AG20443 (cell line): ENCODE measurements around the gene SLC7A5.
"Not testable (repeated sequence)": the region's sequence is repeated elsewhere in the genome, so short reads cannot be mapped to it uniquely, and the experiment has no call there.

ENCODE experiments used
- DNase-seq: peaks from one replicate; pipeline ENCODE4 v3.0.0; 2012; ENCODE audit warnings: low spot score, mixed read lengths

SLC7A5 gene

DNA sequence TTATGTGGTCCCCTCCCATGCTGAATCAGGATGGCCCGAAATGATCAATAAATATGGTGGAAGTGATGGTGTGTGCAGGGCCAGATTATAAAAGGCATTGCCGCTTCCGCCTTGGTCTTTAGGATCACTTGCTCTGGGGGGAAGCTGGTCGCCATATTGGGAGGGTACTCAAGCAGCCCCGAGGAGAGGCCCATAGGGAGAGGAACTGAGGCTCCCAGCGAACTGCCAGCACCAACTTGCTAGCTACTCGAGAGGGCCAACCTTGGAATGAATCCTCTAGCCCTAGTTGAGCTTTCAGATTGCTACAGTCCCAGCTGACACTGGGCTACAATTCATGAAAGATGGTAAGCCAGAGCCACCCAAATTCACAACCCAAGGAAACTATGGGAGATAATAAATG is 19.0 kb upstream of the SLC7A5 start:
- not testable (repeated sequence) for DNase-seq

DNA sequence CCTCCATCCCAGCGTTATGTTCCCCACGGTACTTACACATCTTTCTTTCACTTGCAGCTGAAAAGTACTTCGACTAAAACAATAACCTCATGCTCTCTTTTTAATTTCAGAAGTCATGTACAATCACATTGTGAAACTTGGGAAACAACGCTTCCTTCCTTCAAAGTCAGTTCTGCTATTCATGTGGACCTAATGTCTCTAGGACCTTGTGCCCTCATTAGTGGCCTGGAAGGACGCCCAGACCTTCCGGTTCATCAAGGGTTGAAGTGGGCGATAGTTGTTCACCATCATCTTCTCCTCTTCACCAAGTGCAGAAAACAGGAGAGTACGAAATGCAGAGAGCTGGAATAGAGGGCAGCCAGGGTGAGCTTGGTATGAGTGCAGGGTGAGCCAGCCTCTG is 18.6 kb upstream of the SLC7A5 start:
- not testable (repeated sequence) for DNase-seq

DNA sequence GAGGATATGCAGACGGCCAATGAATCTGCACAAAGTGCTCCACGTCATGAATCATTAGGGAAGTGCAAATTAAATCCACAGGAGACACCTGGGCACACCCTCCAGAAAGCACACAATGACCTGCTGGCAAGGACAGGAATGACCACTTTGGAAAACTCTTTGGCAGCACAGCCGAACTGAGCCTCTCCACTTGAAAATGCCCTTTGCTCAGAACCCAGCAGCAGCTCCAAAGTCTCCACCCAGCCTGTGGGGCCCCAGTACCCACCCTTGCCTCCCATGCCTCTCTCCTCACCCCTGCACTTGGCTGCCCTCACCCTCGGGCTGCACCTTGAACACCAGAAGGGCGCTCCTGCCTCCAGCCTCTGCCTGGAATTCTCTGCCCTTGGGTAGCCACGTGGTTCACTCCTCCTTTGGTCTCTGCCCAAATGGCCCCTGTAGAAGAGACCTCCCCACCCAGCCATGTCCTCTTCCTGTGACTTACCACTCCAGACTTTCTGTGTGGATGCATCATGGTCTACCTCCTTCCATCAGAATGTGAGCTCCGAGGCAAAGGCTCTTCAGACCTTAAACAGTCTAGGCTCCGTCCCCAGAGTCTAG is 16.2 kb upstream of the SLC7A5 start:
- not testable (repeated sequence) for DNase-seq

DNA sequence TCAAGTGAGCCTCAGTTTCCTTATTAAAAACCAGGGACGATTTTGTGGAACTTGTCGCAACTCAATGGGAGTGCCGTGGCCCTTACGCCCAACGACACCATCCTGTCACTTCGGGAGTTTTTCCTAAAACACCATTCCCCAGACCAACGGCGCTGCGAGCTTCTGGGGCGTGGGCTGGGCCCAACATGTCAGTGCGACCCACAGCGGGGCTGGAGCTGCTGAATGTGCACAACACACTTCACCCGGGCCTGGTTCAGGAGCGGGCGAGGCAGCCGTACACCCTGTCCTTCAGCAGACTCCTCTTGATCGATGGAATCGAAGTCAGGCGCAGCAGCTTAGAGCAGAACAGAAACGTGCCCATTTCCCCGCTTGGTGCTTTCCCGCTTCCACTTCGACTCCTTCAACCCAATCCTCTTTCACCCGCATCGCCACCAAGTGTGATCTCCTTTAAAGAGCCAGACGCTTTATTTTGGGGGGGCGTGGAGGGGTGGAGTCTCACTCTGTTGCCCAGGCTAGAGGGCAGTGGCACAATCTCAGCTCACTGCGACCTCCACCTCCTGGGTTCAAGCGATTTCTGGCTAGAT is 13.2 kb upstream of the SLC7A5 start:
- DNase-seq: no peak

DNA sequence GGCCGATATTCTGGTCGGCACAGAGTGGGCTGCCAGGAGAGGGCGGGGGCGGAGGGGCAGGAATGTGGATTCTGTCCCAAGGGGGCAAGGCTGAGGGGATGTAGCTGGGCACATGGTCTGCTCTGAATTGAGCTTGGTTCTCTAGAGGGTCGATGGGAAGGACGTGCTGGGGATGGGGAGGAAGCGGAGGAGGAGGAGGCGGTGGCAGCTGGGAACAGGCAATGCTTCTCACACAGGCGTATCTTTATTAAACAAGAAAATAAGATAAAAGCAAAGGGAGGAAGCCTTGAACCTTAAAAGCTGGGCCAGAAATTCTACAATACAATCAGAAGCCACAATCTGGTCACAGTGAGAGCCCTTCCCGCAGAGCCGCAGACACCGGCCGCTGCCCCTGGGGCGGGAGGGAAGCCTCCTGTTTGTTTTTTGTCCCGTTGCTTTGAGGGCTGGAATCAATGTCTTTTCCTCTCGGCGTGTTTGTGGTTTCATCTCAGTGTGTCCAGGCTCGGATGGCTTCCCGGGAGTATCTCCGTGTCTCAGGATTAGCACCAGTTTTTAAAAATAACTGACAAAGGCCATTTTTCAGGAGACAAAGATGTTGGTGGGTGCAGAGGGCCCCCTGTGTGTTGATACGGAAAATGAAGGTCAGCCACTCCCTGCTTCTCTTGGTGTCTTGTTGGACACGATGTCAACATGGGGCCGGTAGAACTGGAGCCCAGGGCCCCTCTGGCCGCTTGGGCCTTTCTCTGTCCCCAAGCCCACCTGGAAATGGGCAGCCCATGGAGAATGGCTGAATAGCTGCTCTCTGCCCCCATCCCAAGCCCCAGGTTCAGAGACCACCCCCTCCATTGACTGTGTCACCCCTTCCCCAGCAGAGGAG is 12.3 kb upstream of the SLC7A5 start:
- no peak for DNase-seq

DNA sequence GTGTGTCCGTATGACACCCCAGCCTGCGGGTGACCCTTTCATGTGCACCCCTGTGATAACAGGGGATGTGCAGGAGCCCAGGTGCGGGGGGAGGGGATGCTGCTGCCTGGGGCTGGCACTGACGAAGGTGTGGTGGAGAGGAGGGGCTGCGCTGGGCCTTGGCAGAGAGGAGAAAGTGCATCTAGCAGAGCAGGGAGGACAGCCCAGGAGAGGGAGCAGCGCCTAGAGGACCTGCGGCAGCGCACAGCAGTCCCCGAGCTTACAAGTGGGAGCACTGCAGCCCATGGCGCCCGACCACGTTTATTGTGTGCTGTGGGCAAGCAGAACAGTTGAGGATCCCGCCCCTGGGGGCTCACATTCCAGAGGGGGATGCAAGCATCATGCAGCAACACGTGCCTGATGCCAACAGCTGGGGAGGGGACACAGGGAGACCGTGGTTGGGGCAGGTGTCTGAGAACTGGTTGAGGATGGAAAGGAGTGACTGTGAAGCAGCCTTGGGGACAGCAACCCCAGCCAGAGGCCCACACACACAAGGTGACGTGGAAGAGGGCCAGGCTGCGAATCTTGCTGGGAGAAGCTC is 10.9 kb upstream of the SLC7A5 start:
- no peak for DNase-seq

DNA sequence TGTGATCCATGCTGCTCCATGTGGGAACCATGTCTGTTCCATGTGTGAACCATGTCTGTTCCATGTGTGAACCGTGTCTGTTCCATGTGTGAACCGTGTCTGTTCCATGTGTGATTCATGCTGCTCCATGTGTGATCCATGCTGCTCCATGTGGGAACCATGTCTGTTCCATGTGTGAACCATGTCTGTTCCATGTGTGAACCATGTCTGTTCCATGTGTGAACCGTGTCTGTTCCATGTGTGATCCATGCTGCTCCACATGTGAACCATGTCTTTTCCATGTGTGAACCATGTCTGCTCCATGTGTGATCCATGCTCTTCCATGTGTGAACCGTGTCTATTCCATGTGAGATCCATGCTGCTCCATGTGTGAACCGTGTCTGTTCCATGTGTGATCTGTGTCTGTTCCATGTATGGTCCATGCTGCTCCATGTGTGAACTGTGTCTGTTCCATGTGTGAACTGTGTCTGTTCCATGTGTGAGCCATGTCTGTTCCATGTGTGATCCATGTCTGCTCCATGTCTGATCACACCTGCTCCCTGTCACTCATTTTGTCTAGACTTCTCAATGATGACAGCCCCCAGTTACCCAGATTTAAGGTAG is 10.2 kb upstream of the SLC7A5 start:
- not testable (repeated sequence) for DNase-seq

DNA sequence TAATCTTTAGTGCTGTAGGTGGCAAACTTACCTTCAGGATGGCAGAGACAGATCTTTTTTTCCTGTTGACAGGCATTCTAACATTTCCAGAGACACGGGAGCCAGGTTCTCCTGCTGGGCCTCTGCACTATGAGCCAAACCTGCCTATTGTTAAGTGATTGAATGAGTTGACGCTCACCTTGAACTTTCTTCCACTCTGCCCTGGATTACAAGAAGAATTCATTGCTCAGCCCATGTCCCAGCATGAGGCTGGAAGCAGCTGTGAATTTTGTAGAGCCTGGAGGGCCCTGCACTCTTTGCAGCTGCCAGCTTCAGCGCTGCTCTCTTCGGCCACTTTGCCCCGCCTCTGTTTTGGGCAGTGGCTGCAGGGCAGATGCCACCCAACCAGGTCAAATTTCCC is 9.4 kb upstream of the SLC7A5 start:
- DNase-seq: no peak

DNA sequence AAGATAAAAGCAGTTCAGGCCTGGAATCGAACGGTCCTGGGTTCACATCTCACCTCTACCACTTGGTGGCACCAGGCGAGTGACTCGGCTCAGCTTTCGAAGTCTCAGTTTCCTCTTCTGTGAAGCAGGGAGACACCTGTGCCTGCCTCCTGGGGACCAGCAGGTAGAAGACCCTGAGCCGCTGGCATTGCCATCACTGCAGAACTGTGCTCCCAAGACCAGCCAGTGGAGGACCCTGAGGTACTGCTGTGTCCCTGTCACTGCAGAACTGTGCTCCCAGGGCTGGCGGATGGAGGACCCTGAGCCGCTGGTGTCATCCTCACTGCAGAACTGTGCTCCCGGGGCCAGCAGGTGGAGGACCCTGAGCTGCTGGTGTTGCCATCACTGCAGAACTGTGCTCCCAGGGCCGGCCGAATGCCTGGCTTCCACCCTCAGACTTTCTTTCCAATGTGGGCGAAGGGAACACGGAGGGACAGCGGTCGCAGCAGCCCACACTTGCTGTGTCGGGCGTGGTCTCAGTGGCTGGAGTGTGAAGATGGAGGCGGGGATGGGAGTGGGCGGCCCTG is 8.7 kb upstream of the SLC7A5 start:
- DNase-seq: no peak

DNA sequence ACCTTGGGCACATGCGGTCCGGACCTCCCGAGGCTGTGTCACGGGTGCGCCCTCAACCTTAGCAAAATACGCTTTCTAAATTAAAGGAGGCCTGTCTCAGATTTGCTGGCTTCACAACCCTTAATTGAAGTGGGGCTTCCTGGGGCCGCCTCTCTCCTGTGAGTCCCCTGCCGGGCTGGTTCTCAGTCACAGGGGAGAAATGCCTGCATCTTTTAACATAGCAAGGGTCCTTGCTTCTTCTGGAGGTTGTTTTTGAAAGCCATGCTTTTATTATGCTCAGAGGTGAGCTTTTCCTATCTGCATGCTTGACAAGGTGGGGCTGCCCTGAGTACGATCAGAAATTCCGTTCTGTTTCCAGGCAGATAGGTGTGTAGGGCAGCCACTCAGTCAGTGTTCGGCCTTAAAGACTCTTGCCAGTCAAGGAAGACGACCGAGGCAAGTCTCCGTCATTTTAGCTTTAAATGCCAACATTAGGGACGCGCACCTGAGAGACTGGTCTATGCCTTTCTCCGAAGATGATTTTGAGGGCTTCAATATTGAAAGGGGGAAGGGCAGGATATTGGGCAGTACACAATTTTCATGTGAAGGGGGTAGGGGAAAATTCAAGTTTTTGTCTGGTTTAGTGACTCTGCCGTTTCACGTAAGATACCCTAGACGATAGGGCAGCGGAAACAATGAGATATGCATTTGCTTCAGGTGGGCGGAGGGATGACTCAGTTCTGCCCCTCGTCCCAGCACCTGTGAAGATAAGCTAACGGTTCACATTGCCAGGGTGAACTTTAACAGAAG is 5.5 kb upstream of the SLC7A5 start:
- no peak for DNase-seq

DNA sequence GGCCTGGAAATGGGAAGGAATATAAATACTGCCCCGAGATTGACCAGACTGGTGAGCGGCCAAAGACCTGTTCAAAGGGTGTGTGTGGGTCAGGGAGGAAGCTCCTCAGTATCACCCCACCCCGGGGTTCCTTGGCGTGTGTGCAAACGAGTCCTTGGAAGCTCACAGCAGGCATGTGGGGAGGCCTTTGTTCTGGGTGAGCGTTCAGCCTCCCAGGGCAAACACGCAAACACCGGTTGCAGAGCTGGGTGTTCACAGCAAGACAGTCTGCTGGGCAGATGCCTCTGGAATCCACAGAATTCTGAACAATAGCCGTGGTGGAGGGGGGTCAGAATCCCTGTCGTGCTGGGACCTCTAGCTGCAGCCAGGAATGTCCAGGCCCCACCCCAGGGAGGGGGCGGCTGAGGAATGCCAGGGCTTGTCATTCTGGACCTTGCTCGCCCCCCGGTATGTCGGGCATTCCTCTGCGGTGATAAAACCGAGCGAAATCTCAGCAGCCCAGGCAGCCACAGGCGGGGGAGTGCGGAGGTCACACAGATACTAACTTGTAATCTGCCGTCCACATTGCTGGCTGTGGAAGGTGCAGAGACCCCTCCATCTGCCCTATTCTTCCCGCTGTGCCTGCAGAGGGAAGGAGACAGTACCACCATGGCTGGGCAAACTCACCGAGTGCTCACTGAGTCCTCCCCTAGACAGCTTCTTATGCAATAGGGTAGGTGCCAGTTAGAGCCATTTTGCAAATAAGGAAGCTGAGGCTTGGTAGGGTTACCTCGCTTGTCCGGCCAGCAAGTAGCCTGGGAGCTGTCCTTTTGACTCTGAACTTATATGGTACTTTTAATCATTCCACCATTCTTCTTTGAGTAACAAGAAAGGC is 1.3 kb upstream of the SLC7A5 start:
- peak; percentile 56 for DNase-seq

DNA sequence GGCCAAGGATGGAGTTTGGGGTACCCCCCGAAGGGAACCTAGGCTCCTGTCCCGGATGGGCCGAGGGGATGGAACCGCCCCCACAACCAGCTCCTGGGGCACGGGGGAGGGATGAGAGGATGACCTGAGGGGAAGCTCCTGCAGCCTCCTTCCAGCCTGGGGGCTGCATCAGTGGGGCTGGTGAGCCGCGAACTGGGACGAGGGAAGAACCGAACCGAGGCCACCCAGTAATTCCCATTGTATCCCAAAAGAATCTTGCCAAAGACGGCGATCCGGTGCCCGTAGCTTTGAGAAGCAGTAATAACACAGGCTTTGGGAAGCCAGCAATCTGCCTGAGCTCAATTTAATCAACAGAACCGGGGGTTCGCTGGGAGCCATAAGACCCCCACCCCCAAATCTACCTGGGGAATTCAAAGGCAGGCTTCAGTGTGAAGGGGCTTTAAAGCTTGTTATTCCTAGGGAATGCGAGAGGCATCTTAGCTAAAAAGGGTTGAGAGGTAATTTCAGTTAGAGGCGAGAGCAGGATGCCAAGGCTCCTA is 641 bp upstream of the SLC7A5 start:
- DNase-seq: not testable (repeated sequence)

DNA sequence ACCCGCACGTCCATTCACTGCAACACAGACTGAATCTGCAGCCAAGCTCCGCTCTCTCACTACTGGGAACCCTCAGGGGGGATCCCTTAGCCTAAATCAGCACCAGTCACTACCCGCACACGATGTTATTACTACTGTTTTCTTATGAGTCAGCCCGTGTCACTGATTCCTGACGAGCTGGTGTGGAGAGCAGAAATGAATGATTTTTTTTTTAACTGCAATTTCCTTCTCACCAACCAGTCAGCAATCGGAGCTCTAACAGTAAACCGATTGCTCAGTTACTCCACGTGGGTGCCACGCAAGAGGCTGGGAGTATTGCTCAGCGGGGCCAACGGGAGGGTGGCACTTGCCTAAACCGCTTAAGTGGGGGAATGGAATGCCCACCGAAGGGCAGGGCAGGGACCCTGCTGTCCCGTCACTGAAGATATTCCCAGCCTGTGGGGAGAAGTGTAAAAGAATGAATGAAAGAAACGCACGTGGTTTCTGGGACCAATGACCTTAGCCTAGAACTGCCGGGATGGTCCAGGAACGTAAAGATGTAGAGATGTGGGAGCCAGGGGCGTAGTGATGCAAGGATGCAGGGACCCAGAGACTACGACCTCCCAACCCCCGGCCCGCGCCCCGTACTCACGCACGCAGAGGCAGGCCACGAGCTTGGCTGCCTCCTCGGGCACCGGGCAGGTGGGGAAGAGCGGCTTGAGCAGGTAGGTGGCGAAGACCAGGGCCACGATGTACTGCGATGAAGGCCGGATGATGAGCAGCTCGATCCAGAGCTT is 865 bp downstream of the SLC7A5 start:
- DNase-seq: peak; percentile 31

DNA sequence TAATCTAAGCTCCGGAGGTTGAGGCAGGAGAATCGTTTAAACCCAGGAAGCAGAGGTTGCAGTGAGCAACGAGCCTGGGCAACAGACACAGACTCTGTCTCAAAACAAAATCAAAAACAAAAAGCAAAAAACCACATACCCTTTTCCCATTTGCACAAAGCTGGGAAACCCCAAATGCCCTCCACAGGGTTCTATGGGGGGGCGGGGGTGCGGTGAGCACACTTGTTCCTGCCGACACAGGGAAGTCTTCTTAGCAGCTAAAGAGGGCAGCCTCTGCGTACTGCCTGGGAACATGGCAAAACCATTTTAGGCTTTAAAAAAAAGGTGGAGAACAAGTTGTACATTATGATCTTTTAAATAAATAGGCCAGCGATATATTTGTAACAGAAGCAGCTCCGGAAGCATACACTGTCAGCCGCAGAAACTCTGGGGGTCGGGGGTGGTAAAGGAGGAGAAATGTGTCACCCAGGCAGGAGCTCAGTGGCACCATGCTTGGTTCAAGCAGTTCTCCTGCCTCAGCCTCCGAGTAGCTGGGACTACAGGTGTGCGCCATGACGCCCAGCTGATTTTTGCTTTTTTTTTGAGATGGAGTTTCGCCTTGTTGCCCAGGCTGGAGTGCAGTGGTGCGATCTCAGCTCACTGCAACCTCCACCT is 3.3 kb downstream of the SLC7A5 start:
- DNase-seq: not testable (repeated sequence)

DNA sequence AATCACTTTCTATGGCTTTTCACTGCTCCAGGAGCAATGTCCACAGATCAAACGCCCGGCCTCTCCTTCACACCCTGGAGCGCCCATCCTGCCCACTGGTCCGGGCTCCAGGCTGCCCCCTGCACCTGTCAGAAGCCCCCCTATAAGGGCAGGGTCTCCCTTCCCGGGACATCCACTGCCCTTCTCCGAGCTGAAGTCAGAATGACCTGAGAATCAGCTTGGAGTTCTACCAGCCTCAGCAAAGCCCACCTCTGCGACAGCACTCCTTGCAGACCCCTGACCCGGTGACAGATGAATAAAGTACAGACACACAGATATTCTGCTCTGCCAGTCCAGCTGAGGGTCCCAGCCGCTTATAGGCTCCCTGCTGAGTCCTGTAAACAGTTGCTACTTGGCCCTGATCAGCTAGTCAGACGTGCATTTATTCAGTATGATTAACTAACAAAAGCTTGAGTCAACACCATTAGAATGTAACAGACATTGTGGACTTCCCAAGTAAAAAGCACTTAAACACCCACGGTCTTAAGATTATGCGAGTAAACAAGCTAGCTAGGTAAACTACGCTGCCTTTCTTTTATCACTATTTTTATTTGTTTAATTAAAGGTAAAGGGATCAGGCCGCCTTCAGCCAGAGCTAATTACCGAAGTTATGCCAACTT is 4.8 kb downstream of the SLC7A5 start:
- no peak for DNase-seq

DNA sequence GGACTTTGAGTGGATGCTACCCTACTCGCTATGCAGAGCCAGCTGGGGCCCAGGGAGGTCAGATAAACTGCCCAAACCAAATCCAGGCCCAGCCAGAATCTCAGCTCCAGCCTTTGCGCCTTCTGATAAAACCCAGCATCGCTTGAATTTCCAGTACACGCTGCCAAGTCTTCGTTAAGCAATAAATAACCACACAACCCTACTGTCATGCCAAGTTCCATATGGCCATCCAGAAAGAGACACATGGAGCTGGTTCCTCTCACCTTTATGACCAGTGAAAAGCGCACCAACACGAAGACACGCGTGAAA is 6.0 kb downstream of the SLC7A5 start:
- not testable (repeated sequence) for DNase-seq

DNA sequence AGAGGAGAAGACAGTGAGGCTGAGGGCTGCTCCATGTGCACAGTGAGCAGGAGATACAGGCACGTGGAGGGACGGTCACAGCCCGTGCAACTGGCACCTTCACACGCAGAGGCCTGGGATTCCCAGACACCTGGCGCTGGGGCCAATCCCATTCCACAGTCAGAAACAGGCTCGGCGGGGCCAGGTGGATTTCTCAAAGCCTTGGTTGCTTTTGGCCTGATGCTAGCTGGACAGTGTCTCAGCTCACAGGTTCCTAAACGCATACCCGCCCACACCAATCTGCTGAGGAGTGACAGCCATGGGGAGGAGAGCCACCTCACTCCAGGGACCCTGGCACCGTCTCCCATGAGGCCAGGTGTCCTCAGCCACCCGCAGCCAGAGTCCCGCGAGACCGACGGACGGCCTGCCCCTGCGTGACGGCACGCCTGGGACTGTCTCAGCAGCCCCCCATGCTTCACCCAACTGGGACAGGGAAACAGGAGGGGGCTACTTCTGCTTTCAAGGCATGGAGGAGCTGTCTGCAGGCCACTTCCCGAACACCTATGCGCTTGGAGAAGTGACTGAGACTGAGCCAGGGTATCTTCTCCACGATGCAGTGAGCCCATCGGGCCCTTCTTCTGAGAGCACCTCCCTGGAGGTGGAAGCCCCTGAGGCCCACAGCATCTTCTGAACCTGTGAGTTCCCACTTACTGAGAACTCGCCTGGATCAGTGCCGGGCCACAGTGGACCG is 6.5 kb downstream of the SLC7A5 start:
- not testable (repeated sequence) for DNase-seq
